ENCODE data around the gene JMJD8.

The JMJD8 gene

GRCh38 chr16:646679-647172, 37.4 kb downstream of the JMJD8 start:
- no peak overlapping the region for H3K4ac ChIP-seq (ENCODE audit: low read depth, low read length)
- H3K4me1 ChIP-seq (ENCODE audit: control insufficient read depth, low read depth, low read length), result no peaks in the 10 kb centered on the region
- no peak overlapping the region for H3K56ac ChIP-seq (ENCODE audit: low read length)
- no peak for DNase-seq
- H3K27ac ChIP-seq (ENCODE audit: low read depth, low read length), result no peak overlapping the region
- H2BK5ac ChIP-seq (ENCODE audit: low read length), result no peak overlapping the region
- no peak overlapping the region for H4K5ac ChIP-seq (ENCODE audit: low read length)
- no peaks in the 10 kb centered on the region for H3K79me1 ChIP-seq (ENCODE audit: low read length)
- H2BK15ac ChIP-seq (replicated peaks; ENCODE audit: low read depth), result no peak overlapping the region
- no peak overlapping the region for H3K18ac ChIP-seq (ENCODE audit: low read length)
- no CpG with 5 or more reads among the region's 22 CpGs for WGBS (ENCODE audit: extremely low coverage, insufficient coverage, low lambda C conversion rate)
- no peaks in the 10 kb centered on the region for H3K79me2 ChIP-seq (ENCODE audit: control insufficient read depth, insufficient read depth, low read length)
- H3K23ac ChIP-seq (ENCODE audit: low read length), result no peak overlapping the region
- no peak overlapping the region for H4K8ac ChIP-seq (ENCODE audit: low read depth, low read length)
- no peaks in the 10 kb centered on the region for H3K27me3 ChIP-seq (ENCODE audit: insufficient read depth, low read length, poor library complexity)
- no peak overlapping the region for H3K9ac ChIP-seq (ENCODE audit: low read length)
- H3K4me2 ChIP-seq (ENCODE audit: low read length), result no peak overlapping the region
- no peak overlapping the region for H2AK5ac ChIP-seq (ENCODE audit: low read length)
- no peaks in the 10 kb centered on the region for H3K36me3 ChIP-seq (ENCODE audit: control insufficient read depth, insufficient read depth, low read length)
- H2BK120ac ChIP-seq (ENCODE audit: low read depth, low read length), result no peak overlapping the region
- H3K4me3 ChIP-seq (ENCODE audit: low read length), result no peak overlapping the region

- Histone ChIP-seq H4K8ac (ENCODE audit: low read depth, low read length) (no peak overlapping the region), H3K36me3 (ENCODE audit: control insufficient read depth, insufficient read depth, low read length) (no peaks in the 10 kb centered on the region), H3K9ac (ENCODE audit: low read length) (no peak overlapping the region), H3K4me2 (ENCODE audit: low read length) (no peak overlapping the region), H2AK5ac (ENCODE audit: low read length) (no peak overlapping the region), H3K27me3 (ENCODE audit: insufficient read depth, low read length, poor library complexity) (no peaks in the 10 kb centered on the region), H3K79me1 (ENCODE audit: low read length) (no peaks in the 10 kb centered on the region), H3K23ac (ENCODE audit: low read length) (no peak overlapping the region), H2BK15ac (replicated peaks; ENCODE audit: low read depth) (no peak overlapping the region), H3K56ac (ENCODE audit: low read length) (no peak overlapping the region), H3K27ac (ENCODE audit: low read depth, low read length) (no peak overlapping the region), H3K4me1 (ENCODE audit: control insufficient read depth, low read depth, low read length) (no peaks in the 10 kb centered on the region), H3K79me2 (ENCODE audit: control insufficient read depth, insufficient read depth, low read length) (no peaks in the 10 kb centered on the region), H2BK120ac (ENCODE audit: low read depth, low read length) (no peak overlapping the region), H4K5ac (ENCODE audit: low read length) (no peak overlapping the region), H2BK5ac (ENCODE audit: low read length) (no peak overlapping the region), H3K4ac (ENCODE audit: low read depth, low read length) (no peak overlapping the region), H3K18ac (ENCODE audit: low read length) (no peak overlapping the region), H3K4me3 (ENCODE audit: low read length) (no peak overlapping the region)
- no peak for DNase-seq
- no CpG with 5 or more reads among the region's 32 CpGs for WGBS (ENCODE audit: extremely low coverage, insufficient coverage, low lambda C conversion rate)
These were observed 38.1 kb downstream of the JMJD8 start for GRCh38 chr16:645852-646678.

GRCh38 chr16:644556-644955, 39.6 kb downstream of the JMJD8 start:
- H4K8ac ChIP-seq (ENCODE audit: low read depth, low read length), result no peak overlapping the region
- no peak for DNase-seq
- H2BK120ac ChIP-seq (ENCODE audit: low read depth, low read length), result no peak overlapping the region
- H3K4me3 ChIP-seq (ENCODE audit: low read length), result no peak overlapping the region
- H3K79me2 ChIP-seq (ENCODE audit: control insufficient read depth, insufficient read depth, low read length), result no peaks in the 10 kb centered on the region
- H3K79me1 ChIP-seq (ENCODE audit: low read length), result no peaks in the 10 kb centered on the region
- no peak overlapping the region for H2BK15ac ChIP-seq (replicated peaks; ENCODE audit: low read depth)
- no peaks in the 10 kb centered on the region for H3K36me3 ChIP-seq (ENCODE audit: control insufficient read depth, insufficient read depth, low read length)
- WGBS (ENCODE audit: extremely low coverage, insufficient coverage, low lambda C conversion rate), result no CpG with 5 or more reads among the region's 12 CpGs
- H3K9ac ChIP-seq (ENCODE audit: low read length), result no peak overlapping the region
- H3K4me2 ChIP-seq (ENCODE audit: low read length), result no peak overlapping the region
- no peak overlapping the region for H3K18ac ChIP-seq (ENCODE audit: low read length)
- H3K56ac ChIP-seq (ENCODE audit: low read length), result no peak overlapping the region
- H4K5ac ChIP-seq (ENCODE audit: low read length), result no peak overlapping the region
- no peak overlapping the region for H2BK5ac ChIP-seq (ENCODE audit: low read length)
- H2AK5ac ChIP-seq (ENCODE audit: low read length), result no peak overlapping the region
- no peak overlapping the region for H3K4ac ChIP-seq (ENCODE audit: low read depth, low read length)
- H3K27me3 ChIP-seq (ENCODE audit: insufficient read depth, low read length, poor library complexity), result no peaks in the 10 kb centered on the region
- no peak overlapping the region for H3K27ac ChIP-seq (ENCODE audit: low read depth, low read length)
- no peak overlapping the region for H3K23ac ChIP-seq (ENCODE audit: low read length)
- no peaks in the 10 kb centered on the region for H3K4me1 ChIP-seq (ENCODE audit: control insufficient read depth, low read depth, low read length)

- no peak overlapping the region for H3K4ac ChIP-seq (ENCODE audit: low read depth, low read length)
- no peak overlapping the region for H3K27ac ChIP-seq (ENCODE audit: low read depth, low read length)
- no peaks in the 10 kb centered on the region for H3K79me2 ChIP-seq (ENCODE audit: control insufficient read depth, insufficient read depth, low read length)
- no peak overlapping the region for H3K9ac ChIP-seq (ENCODE audit: low read length)
- WGBS (ENCODE audit: extremely low coverage, insufficient coverage, low lambda C conversion rate), result no CpG with 5 or more reads among the region's 13 CpGs
- H3K23ac ChIP-seq (ENCODE audit: low read length), result no peak overlapping the region
- H3K18ac ChIP-seq (ENCODE audit: low read length), result no peak overlapping the region
- no peaks in the 10 kb centered on the region for H3K27me3 ChIP-seq (ENCODE audit: insufficient read depth, low read length, poor library complexity)
- no peak overlapping the region for H4K5ac ChIP-seq (ENCODE audit: low read length)
- H3K4me1 ChIP-seq (ENCODE audit: control insufficient read depth, low read depth, low read length), result no peaks in the 10 kb centered on the region
- no peak overlapping the region for H3K4me2 ChIP-seq (ENCODE audit: low read length)
- no peak for DNase-seq
- no peak overlapping the region for H2AK5ac ChIP-seq (ENCODE audit: low read length)
- H3K79me1 ChIP-seq (ENCODE audit: low read length), result no peaks in the 10 kb centered on the region
- H2BK120ac ChIP-seq (ENCODE audit: low read depth, low read length), result no peak overlapping the region
- H2BK5ac ChIP-seq (ENCODE audit: low read length), result no peak overlapping the region
- no peak overlapping the region for H3K4me3 ChIP-seq (ENCODE audit: low read length)
- no peaks in the 10 kb centered on the region for H3K36me3 ChIP-seq (ENCODE audit: control insufficient read depth, insufficient read depth, low read length)
- H4K8ac ChIP-seq (ENCODE audit: low read depth, low read length), result no peak overlapping the region
- no peak overlapping the region for H2BK15ac ChIP-seq (replicated peaks; ENCODE audit: low read depth)
- no peak overlapping the region for H3K56ac ChIP-seq (ENCODE audit: low read length)
These were observed 41.1 kb downstream of the JMJD8 start for GRCh38 chr16:643050-643368.

GRCh38 chr16:642189-643049, 41.7 kb downstream of the JMJD8 start:
- Histone ChIP-seq H3K79me1 (ENCODE audit: low read length) (no peaks in the 10 kb centered on the region), H3K27me3 (ENCODE audit: insufficient read depth, low read length, poor library complexity) (no peaks in the 10 kb centered on the region), H3K23ac (ENCODE audit: low read length) (no peak overlapping the region), H3K18ac (ENCODE audit: low read length) (peak overlapping the region; percentile 44), H3K79me2 (ENCODE audit: control insufficient read depth, insufficient read depth, low read length) (no peaks in the 10 kb centered on the region), H2AK5ac (ENCODE audit: low read length) (no peak overlapping the region), H2BK15ac (replicated peaks; ENCODE audit: low read depth) (no peak overlapping the region), H4K8ac (ENCODE audit: low read depth, low read length) (no peak overlapping the region), H3K27ac (ENCODE audit: low read depth, low read length) (no peak overlapping the region), H2BK5ac (ENCODE audit: low read length) (no peak overlapping the region), H3K4me1 (ENCODE audit: control insufficient read depth, low read depth, low read length) (peaks cover 3% of the 10 kb centered on the region), H3K56ac (ENCODE audit: low read length) (peak overlapping the region; percentile 83), H3K4me3 (ENCODE audit: low read length) (peak overlapping the region; percentile 39), H3K36me3 (ENCODE audit: control insufficient read depth, insufficient read depth, low read length) (no peaks in the 10 kb centered on the region), H4K5ac (ENCODE audit: low read length) (no peak overlapping the region), H3K4me2 (ENCODE audit: low read length) (peak overlapping the region; percentile 64), H3K9ac (ENCODE audit: low read length) (peak overlapping the region; percentile 78), H2BK120ac (ENCODE audit: low read depth, low read length) (no peak overlapping the region), H3K4ac (ENCODE audit: low read depth, low read length) (no peak overlapping the region)
- WGBS (ENCODE audit: extremely low coverage, insufficient coverage, low lambda C conversion rate), result no CpG with 5 or more reads among the region's 72 CpGs
- DNase-seq, result peak; percentile 23

All from mesendoderm (in vitro differentiated cells).